Loucy (cell line): ENCODE measurements around the gene B3GALT6.

ENCODE experiments used
- H2AFZ ChIP-seq: fragments of 200-600 bp; sonication (generic); 2 replicates; pipeline ENCODE4 v1.6.0; 2016; ENCODE audit warnings: antibody characterized with exemption, mild to moderate bottlenecking, low read length, moderate library complexity
- H3F3A ChIP-seq: fragments of 200-600 bp; 2 replicates; pipeline ENCODE4 v1.6.0; 2016; ENCODE audit warnings: antibody characterized with exemption, low read depth, mild to moderate bottlenecking
- H3K27me3 ChIP-seq: fragments of 200-600 bp; sonication (generic); 2 replicates; pipeline ENCODE4 v1.6.1; 2014; ENCODE audit warnings: low read length, mild to moderate bottlenecking; ENCODE audit not compliant: insufficient read depth, poor library complexity, severe bottlenecking
- H3K36me3 ChIP-seq: fragments of 200-600 bp; sonication (generic); 2 replicates; pipeline ENCODE4 v1.6.1; 2016; ENCODE audit warnings: low read length; ENCODE audit not compliant: insufficient read depth
- H3K4me1 ChIP-seq: fragments of 200-600 bp; sonication (generic); 2 replicates; pipeline ENCODE4 v1.5.1; 2014; ENCODE audit warnings: low read length, mild to moderate bottlenecking; ENCODE audit not compliant: insufficient read depth, poor library complexity, severe bottlenecking
- H3K4me2 ChIP-seq: fragments of 200-600 bp; sonication (generic); 2 replicates; pipeline ENCODE4 v1.6.0; 2014; ENCODE audit warnings: antibody characterized with exemption, low read length, low read depth, mild to moderate bottlenecking; ENCODE audit not compliant: poor library complexity, severe bottlenecking
- H3K4me3 ChIP-seq: fragments of 200-600 bp; sonication (generic); 2 replicates; pipeline ENCODE4 v1.5.1; 2014; ENCODE audit warnings: low read length, mild to moderate bottlenecking, mixed read lengths; ENCODE audit not compliant: poor library complexity, severe bottlenecking
- H3K79me2 ChIP-seq: fragments of 200-600 bp; sonication (generic); 2 replicates; pipeline ENCODE4 v1.6.1; 2014; ENCODE audit warnings: low read length; ENCODE audit not compliant: insufficient read depth
- H3K9ac ChIP-seq: fragments of 200-600 bp; sonication (generic); 2 replicates; pipeline ENCODE4 v1.6.0; 2014; ENCODE audit warnings: mild to moderate bottlenecking, low read depth, low read length, moderate library complexity; ENCODE audit not compliant: poor library complexity, severe bottlenecking
- H3K9me2 ChIP-seq: fragments of 200-600 bp; sonication (generic); replicated peaks from 2 replicates; pipeline ENCODE4 v1.6.1; 2016; ENCODE audit warnings: low read depth, low read length, mixed read lengths
- H3K9me3 ChIP-seq: fragments of 200-600 bp; sonication (generic); 2 replicates; pipeline ENCODE4 v1.6.1; 2014; ENCODE audit warnings: mild to moderate bottlenecking, antibody characterized with exemption, low read length, low read depth; ENCODE audit not compliant: insufficient read depth
- H4K20me1 ChIP-seq: fragments of 200-600 bp; sonication (generic); 2 replicates; pipeline ENCODE4 v1.6.0; 2014; ENCODE audit warnings: antibody characterized with exemption, low read length, mild to moderate bottlenecking; ENCODE audit not compliant: insufficient read depth, poor library complexity, severe bottlenecking
- CTCF ChIP-seq: fragments of 200-600 bp; sonication (generic); conservative IDR thresholded peaks from 2 replicates; pipeline ENCODE4 v1.5.1; 2014; ENCODE audit warnings: mild to moderate bottlenecking, antibody characterized with exemption, low read length
- EZH2phosphoT487 ChIP-seq: fragments of 200-600 bp; IDR thresholded peaks from 2 replicates; pipeline ENCODE4 v1.6.1; 2018; ENCODE audit warnings: antibody characterized with exemption, mild to moderate bottlenecking, moderate library complexity, borderline replicate concordance

B3GALT6 gene

GRCh38 chr1:1223891-1224290 lies 8.1 kb upstream of the B3GALT6 start:
- Histone ChIP-seq H3K4me2 (no peak overlapping the region), H3K9me3 (no peaks in the 10 kb centered on the region), H4K20me1 (peaks cover 29% of the 10 kb centered on the region), H3K9ac (no peak overlapping the region), H3K4me3 (no peak overlapping the region), H3K36me3 (peaks cover 40% of the 10 kb centered on the region; the same call in 1 of the 2 replicates), H3K79me2 (peaks cover 44% of the 10 kb centered on the region), H3F3A (no peaks in the 10 kb centered on the region), H3K9me2 (no peaks in the 10 kb centered on the region), H2AFZ (no peak overlapping the region), H3K27me3 (no peaks in the 10 kb centered on the region), H3K4me1 (peaks cover 11% of the 10 kb centered on the region)
- TF ChIP-seq EZH2phosphoT487 (no peak), CTCF (no peak)

GRCh38 chr1:1225238-1225845 lies 6.7 kb upstream of the B3GALT6 start:
- Histone ChIP-seq H3K9me2 (no peaks in the 10 kb centered on the region), H3K9me3 (no peaks in the 10 kb centered on the region), H3K4me2 (no peak overlapping the region), H3K4me3 (no peak overlapping the region), H3K36me3 (peaks cover 40% of the 10 kb centered on the region; the same call in 1 of the 2 replicates), H3K9ac (no peak overlapping the region), H3K27me3 (no peaks in the 10 kb centered on the region), H3K79me2 (peaks cover 58% of the 10 kb centered on the region), H3K4me1 (peaks cover 18% of the 10 kb centered on the region), H4K20me1 (peaks cover 32% of the 10 kb centered on the region), H2AFZ (no peak overlapping the region), H3F3A (no peaks in the 10 kb centered on the region)
- TF ChIP-seq EZH2phosphoT487 (no peak), CTCF (no peak)

DNA sequence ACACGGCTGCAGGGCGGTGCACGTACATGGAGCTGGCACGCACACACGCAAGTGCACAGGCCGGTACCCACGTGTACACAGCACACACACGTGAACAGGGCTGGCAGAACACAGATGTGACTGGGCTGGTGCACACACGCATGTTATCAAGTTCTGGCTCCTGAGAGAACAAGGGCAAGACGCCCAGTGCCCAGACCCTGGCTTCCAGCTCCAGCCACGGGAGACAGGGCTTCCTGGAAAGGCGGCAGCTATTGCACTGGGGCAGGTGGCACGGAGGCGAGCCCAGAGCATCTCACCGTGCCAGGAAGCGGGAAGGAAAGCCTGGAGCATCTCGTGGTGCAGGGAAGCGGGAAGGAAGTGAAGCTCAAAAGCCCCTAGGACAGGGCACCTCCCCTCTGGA lies 6.1 kb upstream of the B3GALT6 start:
- Histone ChIP-seq H3K4me3 (no peak overlapping the region), H3K36me3 (peaks cover 34% of the 10 kb centered on the region; the same call in 1 of the 2 replicates), H4K20me1 (peaks cover 32% of the 10 kb centered on the region), H3K9me3 (no peaks in the 10 kb centered on the region), H3K79me2 (peaks cover 64% of the 10 kb centered on the region), H3K9ac (no peak overlapping the region), H3K4me2 (peak overlapping the region; percentile 37), H3K27me3 (no peaks in the 10 kb centered on the region), H2AFZ (no peak overlapping the region), H3K9me2 (no peaks in the 10 kb centered on the region), H3F3A (no peaks in the 10 kb centered on the region), H3K4me1 (peaks cover 18% of the 10 kb centered on the region)
- TF ChIP-seq CTCF (no peak), EZH2phosphoT487 (no peak)
